PC-3 (cell line): ENCODE results near the gene AK8. TPM values are rescaled to one million over a fixed set of nuclear protein-coding genes. Genes with fewer than 3 reads are reported as not detected.

Source experiments
- ATAC-seq: fragments of 200-7000 bp; cut with Tn5 transposase; 2 replicates; pipeline ENCODE4 v1.9.1; 2020; ENCODE audit warnings: mild to moderate bottlenecking, moderate library complexity
- BruUV-seq: library from RNA; stranded (reverse); fragments of 400-500 nt; replicated peaks from 2 replicates; lab custom pipeline; 2021; lab: Mats Ljungman, UMichigan
- CTCF ChIA-PET: fragments of 300-600 bp; sonication (Branson Sonifier 250); formaldehyde crosslinking; loops from one replicate; lab custom pipeline; 2022; ENCODE audit warnings: antibody characterized with exemption; lab: Charles Lee
- POLR2A ChIA-PET: fragments of 300-600 bp; sonication (Branson Sonifier 250); formaldehyde crosslinking; loops from one replicate; lab custom pipeline; 2022; ENCODE audit warnings: antibody characterized with exemption; ENCODE audit not compliant: unreplicated experiment; lab: Charles Lee
- DNase-seq: peaks from one replicate; pipeline ENCODE4 v3.0.0-alpha.2; 2015
- H2AFZ ChIP-seq: fragments of 300-600 bp; sonication (generic); 2 replicates; pipeline ENCODE4 v1.6.0; 2016; ENCODE audit warnings: antibody characterized with exemption, low read length
- H3F3A ChIP-seq: fragments of 300-600 bp; sonication (generic); one replicate; pipeline ENCODE4 v1.6.0; 2017; ENCODE audit warnings: antibody characterized with exemption, low read length, control low read depth, mild to moderate bottlenecking; ENCODE audit not compliant: unreplicated experiment
- H3K27ac ChIP-seq: fragments of 300-600 bp; sonication (generic); 2 replicates; pipeline ENCODE4 v1.5.1; 2016; ENCODE audit warnings: mild to moderate bottlenecking, low read length
- H3K27me3 ChIP-seq: fragments of 300-600 bp; sonication (generic); 2 replicates; pipeline ENCODE4 v1.6.1; 2016; ENCODE audit warnings: low read length, mixed read lengths
- H3K36me3 ChIP-seq: fragments of 300-600 bp; sonication (generic); 2 replicates; pipeline ENCODE4 v1.6.1; 2016; ENCODE audit warnings: low read depth, mixed run types, low read length, mixed read lengths
- H3K4me1 ChIP-seq: fragments of 300-600 bp; sonication (generic); 2 replicates; pipeline ENCODE4 v1.5.1; 2016; ENCODE audit warnings: low read length; ENCODE audit not compliant: insufficient read depth
- H3K4me2 ChIP-seq: fragments of 300-600 bp; sonication (generic); 2 replicates; pipeline ENCODE4 v1.6.0; 2016; ENCODE audit warnings: low read length
- H3K4me3 ChIP-seq: fragments of 300-600 bp; sonication (generic); 2 replicates; pipeline ENCODE4 v1.5.1; 2016; ENCODE audit warnings: mild to moderate bottlenecking, low read length, mixed read lengths
- H3K79me2 ChIP-seq: fragments of 300-600 bp; sonication (generic); 2 replicates; pipeline ENCODE4 v1.6.1; 2017; ENCODE audit warnings: low read length, mixed read lengths
- H3K9ac ChIP-seq: fragments of 300-600 bp; sonication (generic); 2 replicates; pipeline ENCODE4 v1.6.0; 2016; ENCODE audit warnings: mild to moderate bottlenecking, low read length
- H3K9me2 ChIP-seq: fragments of 300-600 bp; sonication (generic); replicated peaks from 2 replicates; pipeline ENCODE4 v1.6.1; 2016; ENCODE audit warnings: mixed run types, low read length, mixed read lengths
- H3K9me3 ChIP-seq: fragments of 300-600 bp; sonication (generic); 2 replicates; pipeline ENCODE4 v1.6.1; 2016; ENCODE audit warnings: low read length, mixed read lengths
- H4K20me1 ChIP-seq: fragments of 300-600 bp; sonication (generic); 2 replicates; pipeline ENCODE4 v1.6.1; 2016; ENCODE audit warnings: low read length, mixed read lengths
- CTCF ChIP-seq: fragments of 300-600 bp; sonication (generic); conservative IDR thresholded peaks from 2 replicates; pipeline ENCODE4 v1.5.1; 2017; ENCODE audit warnings: antibody characterized with exemption, low read depth, mild to moderate bottlenecking, low read length
- EZH2 ChIP-seq: fragments of 300-600 bp; sonication (generic); IDR thresholded peaks from one replicate; pipeline ENCODE4 v1.6.1; 2017; ENCODE audit warnings: antibody characterized with exemption, mild to moderate bottlenecking, low read length; ENCODE audit not compliant: unreplicated experiment
- EZH2phosphoT487 ChIP-seq: fragments of 300-600 bp; sonication (generic); IDR thresholded peaks from 2 replicates; pipeline ENCODE4 v1.6.1; 2018; ENCODE audit warnings: mild to moderate bottlenecking, antibody characterized with exemption, low read length, borderline replicate concordance
- intact Hi-C: fragments of 100-400 bp; cut with micrococcal nuclease; formaldehyde crosslinking; loops from 2 replicates; pipeline ENCODE4 v1.9.0; 2023
- total RNA-seq: library from RNA; depleted of rRNA; stranded (reverse); fragments of >200 nt; gene quantifications from 2 replicates; pipeline ENCODE4 v1.2.3, GENCODE V29; 2014

The AK8 gene
- total RNA-seq, 1 experiment from 2014 or later, result 0.55 TPM

- intact Hi-C loops, result loop anchor here (5.0 to 10.0 kb wide), 2 partner anchors 99 to 397 kb away; no protein-coding TSS in a partner anchor
These were observed 25.7 kb upstream of the AK8 start for GRCh38 chr9:132903574-132904492.

GRCh38 chr9:132901858-132902831 is 24.1 kb upstream of the AK8 start:
- H3K79me2 ChIP-seq, result no peaks in the 10 kb centered on the region
- ATAC-seq (peak; percentile 93), DNase-seq (peak; percentile 86)
- ChIA-PET POLR2A (no interaction called here), CTCF (interaction anchor here (0.6 kb wide), 1 partner anchor 72 kb away, joined by 3 read pairs; no protein-coding TSS in a partner anchor)
- H3K4me3 ChIP-seq, result no peak overlapping the region
- H3K36me3 ChIP-seq, result peaks cover 11% of the 10 kb centered on the region
- BruUV-seq, result no TSS peak
- H3K27ac ChIP-seq, result no peak overlapping the region
- no peak overlapping the region for H3K4me2 ChIP-seq
- no peaks in the 10 kb centered on the region for H3F3A ChIP-seq
- no peaks in the 10 kb centered on the region for H4K20me1 ChIP-seq
- H2AFZ ChIP-seq, result no peak overlapping the region
- TF ChIP-seq EZH2phosphoT487 (no peak), CTCF (peak; percentile 88), EZH2 (no peak)
- H3K9me2 ChIP-seq, result no peaks in the 10 kb centered on the region
- intact Hi-C loops, result loop anchor here (5.0 to 10.0 kb wide), 2 partner anchors 97 to 395 kb away; no protein-coding TSS in a partner anchor
- no peaks in the 10 kb centered on the region for H3K9me3 ChIP-seq
- H3K9ac ChIP-seq, result no peak overlapping the region
- H3K4me1 ChIP-seq, result no peaks in the 10 kb centered on the region
- no peaks in the 10 kb centered on the region for H3K27me3 ChIP-seq

More at GRCh38 chr9:132903574-132904492, 25.7 kb upstream of the AK8 start:
- H3K27ac ChIP-seq, result no peak overlapping the region
- ChIA-PET POLR2A (no interaction called here), CTCF (no interaction called here)
- H3K79me2 ChIP-seq, result no peaks in the 10 kb centered on the region
- no peaks in the 10 kb centered on the region for H3F3A ChIP-seq
- no peaks in the 10 kb centered on the region for H3K9me3 ChIP-seq
- no peaks in the 10 kb centered on the region for H3K9me2 ChIP-seq
- H4K20me1 ChIP-seq, result no peaks in the 10 kb centered on the region
- H3K4me3 ChIP-seq, result no peak overlapping the region
- no peak for TF ChIP-seq CTCF
- TF ChIP-seq EZH2phosphoT487, result no peak
- TF ChIP-seq EZH2, result no peak
- no peak overlapping the region for H3K4me2 ChIP-seq
- H3K27me3 ChIP-seq, result no peaks in the 10 kb centered on the region
- no peak for DNase-seq
- ATAC-seq, result no peak
- H3K9ac ChIP-seq, result no peak overlapping the region
- H2AFZ ChIP-seq, result no peak overlapping the region
- peaks cover 11% of the 10 kb centered on the region; the same call in 1 of the 2 replicates for H3K36me3 ChIP-seq
- no peaks in the 10 kb centered on the region for H3K4me1 ChIP-seq
- no TSS peak for BruUV-seq
